ENCODE measurements around the gene ENTPD8. TPM values are rescaled to one million over a fixed set of nuclear protein-coding genes. Genes with fewer than 3 reads are reported as not detected.

The ENTPD8 gene
- total and polyA plus RNA-seq, 2 of the 13 experiments (the other 11 are each of a cell fraction or from before 2014, with no cell fraction given) = 0.26 to 0.44 TPM

GRCh38 chr9:137415451-137415850 is 25.7 kb downstream of the ENTPD8 start:
- Histone ChIP-seq H3K27me3 (ENCODE audit: control insufficient read depth in 1 of 2, insufficient read depth in 2 of 2, low read length in 2 of 2) (no peaks in the 10 kb centered on the region), H3K4me3 (replicated peaks in 1 of 3; ENCODE audit: insufficient read depth in 1 of 3, low read depth in 2 of 3, low read length in 3 of 3) (no peak overlapping the region), H3K27ac (ENCODE audit: extremely low read length, insufficient read depth, low read length) (no peak overlapping the region), H4K20me1 (ENCODE audit: insufficient read depth, low read length) (no peaks in the 10 kb centered on the region), H2AFZ (ENCODE audit: low read length) (no peak overlapping the region), H3K36me3 (replicated peaks in 1 of 2; ENCODE audit: control insufficient read depth in 1 of 2, insufficient read depth in 2 of 2, low read length in 2 of 2) (no peaks in the 10 kb centered on the region), H3K9me3 (ENCODE audit: low read length) (no peaks in the 10 kb centered on the region), H3K79me2 (ENCODE audit: insufficient read depth, low read length) (no peaks in the 10 kb centered on the region), H3K4me2 (ENCODE audit: low read depth, low read length) (no peak overlapping the region), H3K4me1 (ENCODE audit: insufficient read depth, low read length) (0 out of 2 replicates have a peak, but pooled peaks cover 5% of the 10 kb centered on the region), H3K9ac (ENCODE audit: insufficient read depth, low read depth, low read length) (no peak overlapping the region)
- intact Hi-C loops (cut with micrococcal nuclease; ENCODE audit: unreplicated experiment) (no loop called here), in situ Hi-C loops (cut with HindIII; ENCODE audit: extremely low pct_ligation_motif_present, low pct_unique_long_range_greater_than_20kb) (no loop called here)
- TF ChIP-seq ZNF3 (CRISPR knock-in tag; IDR thresholded peaks at IDR 0.05) (no peak), PRPF4 (IDR thresholded peaks at IDR 0.05; ENCODE audit: low read depth, low read length, poor library complexity, severe bottlenecking) (no peak), HNRNPLL (IDR thresholded peaks at IDR 0.05; ENCODE audit: low read depth, low read length, poor library complexity, severe bottlenecking) (no peak), ZNF775 (CRISPR knock-in tag; IDR thresholded peaks at IDR 0.05; ENCODE audit: borderline replicate concordance) (no peak), ZNF329 (CRISPR knock-in tag; IDR thresholded peaks at IDR 0.05; ENCODE audit: low read depth) (no peak), ETV6 (CRISPR knock-in tag; conservative IDR thresholded peaks at IDR 0.05) (no peak), ZNF207 (IDR thresholded peaks at IDR 0.05; ENCODE audit: borderline replicate concordance) (no peak), NCOA5 (CRISPR knock-in tag; IDR thresholded peaks at IDR 0.05) (no peak), TP53 (CRISPR knock-in tag; conservative IDR thresholded peaks at IDR 0.05) (no peak), ZNF709 (CRISPR knock-in tag; IDR thresholded peaks at IDR 0.05) (no peak), EEA1 (CRISPR knock-in tag; IDR thresholded peaks at IDR 0.05; ENCODE audit: borderline replicate concordance) (no peak), ZNF784 (CRISPR knock-in tag; IDR thresholded peaks at IDR 0.05; ENCODE audit: borderline replicate concordance) (no peak), TERF1 (CRISPR knock-in tag; IDR thresholded peaks at IDR 0.05) (no peak), PREB (CRISPR knock-in tag; IDR thresholded peaks at IDR 0.05) (no peak), ZNF124 (CRISPR knock-in tag; IDR thresholded peaks at IDR 0.05) (no peak), HDAC2 (CRISPR knock-in tag; IDR thresholded peaks at IDR 0.05) (no peak), THAP7 (CRISPR knock-in tag; IDR thresholded peaks at IDR 0.05) (no peak), ZBTB38 (CRISPR knock-in tag; IDR thresholded peaks at IDR 0.05) (no peak)
- ATAC-seq (no peak), FAIRE-seq (no peak), DNase-seq (ENCODE audit: low spot score) (no peak)
- 93% methylated on average over 5 of the region's 5 CpGs for WGBS (ENCODE audit: low lambda C conversion rate)
- ChIA-PET CTCF (ENCODE audit: low intra/inter-chr PET ratio, low total read pairs) (no interaction called here), POLR2A (no interaction called here)
- no TSS peak for BruUV-seq (replicated peaks)
